Medulla oblongata (tissue), 1 donor: ENCODE results near the gene CIT.

ENCODE experiments used
- DNase-seq: peaks from one replicate; pipeline ENCODE4 v3.0.0-alpha.2; 2015; ENCODE audit errors: extremely low spot score

The CIT gene

DNA sequence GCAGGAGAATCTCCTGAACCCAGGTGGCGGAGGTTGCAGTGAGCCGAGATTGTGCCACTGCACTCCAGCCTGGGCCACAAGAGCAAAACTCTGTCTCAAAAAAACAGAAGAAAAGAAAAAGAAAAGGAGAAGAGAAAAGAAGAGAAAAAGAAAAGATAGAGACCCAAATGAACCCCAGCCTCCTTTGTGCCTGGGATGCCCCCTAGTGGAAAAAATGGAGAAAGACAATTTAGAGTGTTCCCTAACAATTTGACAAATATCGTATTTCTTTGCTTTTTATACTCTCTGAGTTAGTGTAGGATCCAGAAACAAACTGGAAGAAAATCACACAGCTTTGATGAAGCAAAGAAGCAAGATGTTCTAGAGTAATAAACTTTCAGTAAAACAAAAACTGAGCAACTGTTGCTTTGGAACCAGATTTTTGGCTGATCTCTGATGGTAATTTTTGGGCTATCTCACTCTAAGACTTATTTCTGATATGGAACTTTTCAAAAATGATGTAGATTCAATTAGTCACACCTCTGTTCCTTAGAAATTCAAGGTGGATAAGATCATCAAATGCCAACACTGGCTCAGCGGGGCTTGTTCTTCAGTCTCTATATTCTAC is 227.8 kb downstream of the CIT start:
- DNase-seq, result no peak

DNA sequence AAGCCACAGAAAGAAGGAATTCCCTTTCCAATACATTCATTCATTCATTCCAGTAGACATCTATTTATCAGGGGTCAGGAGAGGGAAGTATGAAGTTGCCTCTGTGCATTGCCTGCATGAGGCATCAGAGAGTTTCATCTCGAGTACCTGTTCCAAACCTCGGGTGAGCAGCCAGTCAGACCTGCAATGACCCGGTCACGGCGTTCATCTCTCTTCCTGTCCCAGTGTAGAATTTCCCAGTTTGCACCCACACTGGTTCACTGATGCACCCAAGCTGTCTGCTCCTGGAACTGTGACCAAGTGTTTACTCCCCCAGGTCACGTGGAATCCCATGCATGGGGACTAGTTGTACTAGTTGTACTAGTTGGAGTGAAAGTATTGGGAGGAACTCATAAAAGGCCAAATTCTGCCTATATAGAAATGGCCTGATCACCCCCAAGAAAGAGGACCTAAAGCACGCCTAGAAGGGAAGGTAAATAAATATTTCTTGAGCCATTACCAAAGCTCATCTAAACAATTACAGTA is 231.5 kb downstream of the CIT start:
- no peak for DNase-seq

DNA sequence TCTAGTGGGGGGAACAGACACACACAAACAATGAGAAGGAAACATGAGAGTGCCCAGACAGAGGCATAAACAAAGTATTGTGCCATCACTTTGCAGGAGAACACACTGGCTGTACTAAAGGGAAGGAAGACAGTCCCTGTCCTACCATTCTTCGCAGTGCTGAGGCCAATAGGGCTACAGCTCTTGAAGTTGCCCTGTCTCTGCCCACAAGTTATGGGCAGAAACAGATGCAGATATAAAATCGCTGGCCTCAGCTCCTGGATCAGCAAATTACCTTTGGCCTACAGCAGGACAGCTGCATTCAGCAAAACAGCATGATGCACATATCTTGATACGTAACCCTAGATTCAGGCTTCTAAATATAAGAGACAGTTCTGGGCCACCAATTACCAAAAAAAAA is 232.2 kb downstream of the CIT start:
- DNase-seq, result no peak

DNA sequence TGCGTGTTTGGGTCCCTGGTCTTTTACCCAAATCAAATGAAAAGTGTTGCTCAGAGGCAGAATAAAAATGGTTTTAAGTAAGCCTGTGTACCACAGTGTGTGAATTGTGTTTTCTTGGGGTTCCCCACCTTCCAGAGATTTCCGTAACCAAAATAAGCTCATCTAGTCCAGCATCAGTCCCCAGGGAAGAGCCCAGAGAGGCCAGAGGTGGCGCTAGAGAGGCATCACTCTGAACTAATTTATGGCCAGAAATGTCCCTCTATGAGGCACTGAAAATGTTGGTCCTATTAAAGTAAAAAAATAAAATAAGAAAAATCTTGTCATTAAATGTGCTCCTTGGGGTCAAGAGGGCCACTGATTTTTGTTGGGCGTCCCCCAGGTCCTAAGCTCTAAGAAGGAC is 234.1 kb downstream of the CIT start:
- no peak for DNase-seq
